ACHN (cell line): ENCODE measurements around the gene CTBP2.
"Not testable (repeated sequence)": the region's sequence is repeated elsewhere in the genome, so short reads cannot be mapped to it uniquely, and the experiment has no call there.

Experiments
- DNase-seq: peaks from one replicate; pipeline ENCODE4 v3.0.0-alpha.2; 2015
- in situ Hi-C: cut with HindIII; loops from 2 replicates; pipeline ENCODE4 v1.10.0; 2017; ENCODE audit warnings: low sequenced_read_pairs, low pct_ligation_motif_present, low pct_unique_long_range_greater_than_20kb

CTBP2 gene

GRCh38 chr10:125062914-125063230 is 97.5 kb downstream of the CTBP2 start:
- in situ Hi-C loops, result no loop called here

GRCh38 chr10:125062227-125062913 is 98.0 kb downstream of the CTBP2 start:
- DNase-seq, result no peak
- in situ Hi-C loops, result no loop called here

More at GRCh38 chr10:125062914-125063230, 97.5 kb downstream of the CTBP2 start:
- no peak for DNase-seq

GRCh38 chr10:125061557-125062226 is 98.7 kb downstream of the CTBP2 start:
- DNase-seq, result no peak
- in situ Hi-C loops, result no loop called here

GRCh38 chr10:125060826-125061556 is 99.4 kb downstream of the CTBP2 start:
- peak; percentile 79 for DNase-seq
- in situ Hi-C loops, result no loop called here

GRCh38 chr10:125060482-125060825 is 99.9 kb downstream of the CTBP2 start:
- peak; percentile 38 for DNase-seq
- in situ Hi-C loops, result no loop called here

GRCh38 chr10:125060026-125060425 is 100.3 kb downstream of the CTBP2 start:
- in situ Hi-C loops, result no loop called here

GRCh38 chr10:125059348-125059747 is 101.0 kb downstream of the CTBP2 start:
- DNase-seq, in situ Hi-C loops: not testable (repeated sequence)

More at GRCh38 chr10:125060026-125060425, 100.3 kb downstream of the CTBP2 start:
- no peak for DNase-seq

GRCh38 chr10:125057158-125058001 is 103.0 kb downstream of the CTBP2 start:
- DNase-seq, result no peak
- in situ Hi-C loops, result no loop called here

- DNase-seq, result no peak
- in situ Hi-C loops, result no loop called here
Observed at GRCh38 chr10:125056161-125057132, 103.9 kb downstream of the CTBP2 start.

- no peak for DNase-seq
- in situ Hi-C loops, result no loop called here
Observed at GRCh38 chr10:125055446-125055845, 104.9 kb downstream of the CTBP2 start.

GRCh38 chr10:125054669-125055268 is 105.6 kb downstream of the CTBP2 start:
- no peak for DNase-seq
- in situ Hi-C loops, result no loop called here

GRCh38 chr10:125054216-125054615 is 106.1 kb downstream of the CTBP2 start:
- in situ Hi-C loops, result no loop called here
- DNase-seq, result no peak

GRCh38 chr10:125052146-125052545 is 108.2 kb downstream of the CTBP2 start:
- no peak for DNase-seq
- in situ Hi-C loops, result no loop called here

- in situ Hi-C loops, result no loop called here
- no peak for DNase-seq
Observed at GRCh38 chr10:125050383-125050782, 110.0 kb downstream of the CTBP2 start.

GRCh38 chr10:125049216-125049881 is 111.0 kb downstream of the CTBP2 start:
- in situ Hi-C loops, result no loop called here
- no peak for DNase-seq

- DNase-seq, result peak; percentile 88
- in situ Hi-C loops, result no loop called here
Observed at GRCh38 chr10:125048094-125048864, 112.1 kb downstream of the CTBP2 start.
